Superior temporal gyrus (tissue), 1 donor: ENCODE data around the gene TSPYL1.
"Not testable (repeated sequence)": the region's sequence is repeated elsewhere in the genome, so short reads cannot be mapped to it uniquely, and the experiment has no call there.

Source experiments
- DNase-seq: peaks from one replicate; pipeline ENCODE4 v3.0.0-alpha.2; 2016; ENCODE audit errors: extremely low spot score

The TSPYL1 gene

DNA sequence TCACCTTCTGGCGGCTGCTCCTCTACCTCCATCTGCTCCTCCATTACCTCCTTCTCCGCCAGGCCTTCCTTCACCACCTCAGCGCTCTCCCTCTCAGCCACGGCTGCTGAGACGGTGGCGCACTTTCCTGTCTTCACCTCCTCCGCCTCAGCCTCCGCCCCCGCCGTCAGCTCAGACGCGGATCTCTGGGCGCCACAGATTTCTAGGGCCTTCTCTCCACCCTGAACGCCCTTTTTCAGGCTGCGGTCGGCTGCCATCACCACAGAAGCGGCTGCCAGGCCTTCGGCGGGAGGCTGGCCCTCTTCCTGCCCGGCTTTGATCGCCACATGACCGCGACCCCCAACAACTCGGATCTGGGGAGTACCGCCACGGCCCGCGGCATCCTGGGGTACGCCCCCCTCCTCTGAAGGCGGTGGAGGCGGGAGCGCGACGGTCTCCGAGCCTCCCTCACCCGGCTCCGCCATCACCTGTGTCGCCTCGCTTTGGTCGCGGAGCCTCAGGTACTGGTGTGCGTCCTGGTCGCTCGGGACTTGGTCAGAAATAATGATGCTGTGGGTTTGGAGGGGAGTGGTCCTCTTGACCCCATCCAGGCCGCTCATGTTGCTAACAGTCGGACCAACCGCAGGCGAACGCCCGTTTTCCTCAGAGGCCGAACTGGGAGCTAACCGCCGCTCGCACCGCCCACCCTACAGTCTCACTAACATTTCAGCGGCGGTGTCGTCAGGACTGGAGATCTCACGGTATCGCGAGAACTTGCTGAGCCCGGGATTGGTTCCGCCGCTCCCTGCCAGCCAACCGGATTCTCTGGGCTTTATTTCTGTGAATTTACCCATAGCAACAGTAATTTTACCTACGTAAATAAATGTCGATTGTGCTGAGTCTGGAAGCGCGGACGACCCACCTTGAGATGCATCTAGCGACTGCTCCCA is at the start of gene TSPYL1:
TSPYL1 (minus strand) TSS at position 699 of the 929 bp plus-strand sequence; CDS start at position 599, 100 bp downstream.
- peak; percentile 98 for DNase-seq

DNA sequence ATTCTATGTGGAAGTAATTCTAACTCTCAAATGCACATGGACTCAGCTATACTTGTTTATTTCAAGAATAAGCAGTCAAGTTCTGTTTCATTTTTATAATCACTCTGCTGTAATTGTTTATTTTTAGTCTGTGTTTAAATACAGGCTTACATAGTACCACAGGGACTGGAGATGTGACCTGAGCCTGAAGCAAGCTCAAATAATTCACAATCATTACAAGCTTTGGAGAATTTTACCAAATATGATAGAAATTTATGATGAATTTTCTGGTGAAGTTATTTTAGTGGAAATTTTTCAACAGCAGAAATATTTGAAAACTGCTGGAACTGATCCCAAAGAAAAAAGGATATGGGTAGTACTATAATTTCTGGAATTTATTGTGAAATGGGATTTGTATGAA is 49.4 kb upstream of the TSPYL1 start:
- DNase-seq = no peak

DNA sequence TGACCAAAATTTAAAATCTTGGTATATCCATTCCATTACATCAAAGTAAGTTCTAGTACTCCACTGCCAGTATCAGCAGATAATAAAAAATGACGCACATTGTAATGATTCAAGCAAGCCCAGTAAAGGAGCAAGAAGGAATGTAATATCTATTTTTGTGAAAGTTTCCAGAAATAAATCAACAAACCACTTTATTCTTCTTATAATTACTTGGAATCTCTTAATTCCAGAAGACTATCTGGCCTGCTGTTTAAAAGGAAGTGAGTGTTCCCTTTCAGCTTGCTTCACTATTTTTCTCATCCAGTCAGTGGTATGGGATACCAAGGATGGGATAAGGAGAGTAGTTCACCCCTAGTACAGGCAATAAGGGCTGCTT is 48.8 kb upstream of the TSPYL1 start:
- DNase-seq = no peak

GRCh38 chr6:116327803-116328527 is 48.2 kb upstream of the TSPYL1 start:
- no peak for DNase-seq

GRCh38 chr6:116326996-116327395 is 47.3 kb upstream of the TSPYL1 start:
- no peak for DNase-seq

- DNase-seq = no peak
Measured at GRCh38 chr6:116326181-116326671, 46.5 kb upstream of the TSPYL1 start.

GRCh38 chr6:116325634-116326132 is 46.0 kb upstream of the TSPYL1 start:
- not testable (repeated sequence) for DNase-seq

DNA sequence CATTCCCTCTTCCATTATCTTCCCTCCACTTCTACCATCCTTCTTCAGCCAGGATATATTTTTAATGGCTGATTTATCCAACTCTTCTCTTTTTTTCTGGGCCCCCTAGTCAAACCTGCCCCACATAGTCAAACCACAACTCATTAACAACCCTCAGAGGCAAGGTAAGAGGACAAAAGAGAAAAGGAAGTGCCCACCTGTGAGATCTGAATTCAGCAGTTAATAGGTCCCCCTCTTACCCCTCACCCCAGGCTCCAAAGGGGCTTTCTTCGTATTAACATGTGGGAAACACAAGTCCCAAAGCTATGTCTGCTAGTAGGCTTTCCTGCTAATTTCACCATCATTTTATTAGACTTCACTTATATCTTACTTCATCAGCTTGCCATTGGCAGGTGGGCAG is 44.1 kb upstream of the TSPYL1 start:
- no peak for DNase-seq

GRCh38 chr6:116321933-116322332 is 42.2 kb upstream of the TSPYL1 start:
- DNase-seq = not testable (repeated sequence)

GRCh38 chr6:116316772-116317467 is 37.2 kb upstream of the TSPYL1 start:
- no peak for DNase-seq

GRCh38 chr6:116314878-116315277 is 35.1 kb upstream of the TSPYL1 start:
- no peak for DNase-seq

GRCh38 chr6:116314218-116314617 is 34.5 kb upstream of the TSPYL1 start:
- no peak for DNase-seq

DNA sequence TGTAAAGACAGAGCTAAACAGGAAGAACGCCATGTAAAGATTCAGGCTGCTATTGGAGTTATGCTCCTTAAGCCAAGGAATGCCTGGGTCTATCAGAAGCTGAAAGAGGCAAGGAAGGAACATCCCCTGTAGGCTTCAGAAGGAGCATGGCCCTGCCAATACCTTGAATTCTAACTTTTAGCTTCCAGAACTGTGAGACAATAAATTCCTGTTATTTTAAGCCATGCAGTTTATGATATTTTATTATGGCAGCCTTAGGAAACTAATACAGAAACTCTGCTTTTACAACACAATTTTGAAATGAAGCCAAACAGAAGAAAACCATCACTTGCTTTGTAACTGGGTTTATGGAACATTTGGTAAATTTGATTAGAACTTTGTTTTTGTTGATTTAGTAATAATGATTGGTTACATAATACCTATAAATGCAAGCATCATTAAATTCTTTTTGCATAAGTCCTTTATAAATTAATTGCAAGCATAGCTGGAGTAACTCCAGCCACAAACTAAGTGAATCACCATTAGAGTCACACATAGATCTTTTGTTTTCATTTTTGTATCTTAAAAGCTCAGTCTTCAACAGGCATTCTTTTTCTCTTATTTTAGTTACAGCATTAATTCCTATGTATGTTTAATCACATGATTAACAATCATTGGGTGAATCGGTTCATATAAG is 33.5 kb upstream of the TSPYL1 start:
- DNase-seq = no peak

DNA sequence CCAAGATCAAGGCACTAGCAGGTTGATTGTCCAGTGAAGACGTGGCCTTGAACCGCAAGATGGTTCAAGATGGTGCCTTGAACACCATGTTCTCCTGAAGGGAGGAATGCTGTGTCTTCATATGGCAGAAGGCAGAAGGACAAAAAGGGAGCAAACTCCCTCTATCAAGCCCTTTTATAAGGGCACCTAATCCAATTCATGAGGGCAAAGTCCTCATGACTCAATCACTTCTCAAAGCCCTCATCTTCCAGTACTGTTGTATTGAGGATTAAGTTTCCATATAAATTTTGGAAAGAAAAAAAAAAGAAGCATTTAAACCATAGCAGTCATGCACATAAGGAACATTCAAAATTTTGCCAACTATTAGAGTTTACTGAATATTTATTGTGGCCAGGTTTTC is 29.9 kb upstream of the TSPYL1 start:
- DNase-seq = no peak

DNA sequence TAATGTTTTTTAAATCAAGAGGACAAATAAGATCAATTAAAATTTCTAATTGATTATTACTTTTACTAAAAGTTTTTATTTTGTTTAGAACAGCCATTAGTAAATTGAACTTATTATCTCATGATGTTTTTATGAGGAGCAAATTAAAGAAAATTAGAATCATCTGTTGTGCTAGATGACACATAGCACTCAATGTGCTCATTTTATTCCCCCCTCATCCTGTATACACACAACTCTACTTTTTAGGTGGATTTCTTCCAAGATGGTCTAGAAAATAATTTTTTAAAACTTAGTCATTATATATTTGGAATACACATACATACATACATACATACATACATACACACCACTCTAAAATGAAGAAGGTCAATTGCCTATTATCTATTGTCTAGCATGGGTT is 29.3 kb upstream of the TSPYL1 start:
- no peak for DNase-seq

GRCh38 chr6:116307633-116308032 is 27.9 kb upstream of the TSPYL1 start:
- no peak for DNase-seq

DNA sequence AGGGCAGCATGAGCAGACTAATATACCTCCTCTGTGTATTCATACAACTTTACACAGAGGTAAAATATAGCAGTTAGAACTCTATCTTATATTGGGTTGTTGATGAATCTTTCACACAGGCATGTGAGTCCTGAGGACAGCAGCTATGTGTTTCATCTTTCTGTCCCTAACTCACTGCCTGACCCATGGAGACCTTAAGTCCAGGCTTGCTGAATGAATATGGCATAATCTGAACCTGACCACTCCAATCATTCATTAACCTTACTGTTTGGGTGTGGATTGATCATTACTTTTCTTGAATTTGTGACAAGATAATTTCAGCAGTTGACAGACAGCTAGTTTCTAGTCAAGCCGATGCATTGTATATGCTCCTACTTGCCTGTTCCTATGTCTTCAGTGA is 27.3 kb upstream of the TSPYL1 start:
- no peak for DNase-seq

GRCh38 chr6:116304538-116305097 is 24.9 kb upstream of the TSPYL1 start:
- DNase-seq = no peak

DNA sequence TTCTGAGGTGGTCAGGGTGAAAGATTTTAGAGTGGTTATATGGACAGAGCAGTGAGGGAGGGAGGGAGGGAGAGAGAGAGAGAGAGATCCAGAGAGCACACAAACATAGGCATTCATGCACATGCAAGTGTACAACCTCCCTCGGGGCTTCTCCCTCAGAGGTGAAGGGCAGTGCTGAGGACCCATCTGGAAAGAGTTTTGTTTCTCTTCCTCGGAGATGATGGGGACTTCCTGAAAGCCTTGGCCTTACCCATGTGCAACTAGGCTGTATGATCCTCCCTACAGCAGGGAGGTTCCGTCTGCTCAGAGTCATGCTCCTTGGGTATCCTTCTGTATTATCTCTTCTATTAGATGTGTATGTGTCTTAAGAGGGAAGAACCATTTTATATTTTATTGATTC is 21.4 kb upstream of the TSPYL1 start:
- no peak for DNase-seq

DNA sequence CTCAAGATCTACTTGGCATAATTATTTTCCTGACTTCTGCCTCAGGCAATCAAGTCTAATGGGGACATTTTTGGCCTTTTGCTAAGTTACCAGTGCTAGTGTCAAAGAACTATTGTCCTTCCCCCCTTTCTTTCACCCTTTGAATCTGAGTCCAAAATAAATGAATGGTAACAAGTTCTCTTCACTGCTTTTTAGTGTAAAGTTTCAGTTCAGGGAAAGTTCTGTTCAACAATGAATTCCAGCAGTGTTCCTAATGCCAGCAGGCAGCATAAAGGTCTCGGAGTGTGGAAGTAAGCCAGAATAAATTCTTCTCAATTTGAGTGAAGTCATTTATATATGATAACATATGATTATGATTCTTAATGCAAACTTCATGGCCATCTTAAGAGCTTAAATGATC is 20.8 kb upstream of the TSPYL1 start:
- DNase-seq = no peak

DNA sequence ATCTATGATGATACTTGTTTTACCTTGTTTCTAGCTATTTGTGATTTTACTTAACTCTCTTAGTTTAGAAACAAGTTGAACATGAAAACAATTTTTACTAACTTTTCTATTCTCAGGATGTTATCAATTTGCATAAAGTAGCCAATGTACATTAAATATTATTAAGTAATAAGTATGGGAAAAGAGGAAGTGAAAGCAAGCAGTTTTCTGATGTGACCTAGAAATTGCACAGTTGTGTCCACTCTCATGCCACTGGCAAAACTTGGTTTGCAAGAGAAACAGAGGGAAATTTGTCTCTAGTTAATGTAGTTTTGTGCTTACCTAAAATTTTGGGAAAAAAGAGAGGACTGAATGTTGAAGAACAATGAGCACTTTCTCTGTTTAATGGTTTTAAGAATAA is 19.2 kb upstream of the TSPYL1 start:
- no peak for DNase-seq
